HCT116 (cell line): ENCODE data around the gene OR2T29. TPM values are rescaled to one million over a fixed set of nuclear protein-coding genes. Genes with fewer than 3 reads are reported as not detected.
"Not testable (repeated sequence)": the region's sequence is repeated elsewhere in the genome, so short reads cannot be mapped to it uniquely, and the experiment has no call there.

Experiments used
- ATAC-seq: fragments of 200-7000 bp; cut with Tn5 transposase; 2 replicates; pipeline ENCODE4 v1.9.1; 2020; ENCODE audit warnings: mild to moderate bottlenecking, moderate library complexity
- BruUV-seq: library from RNA; stranded (reverse); fragments of 400-500 nt; replicated peaks from 2 replicates; lab custom pipeline; 2021; lab: Mats Ljungman, UMichigan
- CTCF ChIA-PET: fragments of 300-600 bp; sonication (Branson Sonifier 250); formaldehyde crosslinking; loops from one replicate; lab custom pipeline; 2021; ENCODE audit warnings: antibody characterized with exemption; lab: Charles Lee
- POLR2A ChIA-PET: fragments of 300-600, 350-600 bp; sonication (Branson Sonifier 250); formaldehyde crosslinking; loops from one replicate; lab custom pipeline; 2021; ENCODE audit warnings: antibody characterized with exemption; lab: Charles Lee
- RAD21 ChIA-PET, 2 experiments: fragments of 300-600 bp; sonication (Branson Sonifier 250); formaldehyde crosslinking; loops; one replicate each; lab custom pipeline; 2023; ENCODE audit warnings: low total read pairs in 2 of 2; ENCODE audit not compliant: uncharacterized antibody in 2 of 2, unreplicated experiment in 2 of 2, low non-redundant PET in 1 of 2; lab: Charles Lee
- DNase-seq: peaks from one replicate; pipeline ENCODE4 v3.0.0-alpha.2; 2010; ENCODE audit warnings: low read depth, low spot score
- H2AFZ ChIP-seq: fragments of 200-600 bp; shearing (Covaris generic), sonication (generic); 2 replicates; pipeline ENCODE4 v1.6.1; 2017; ENCODE audit warnings: low read depth, mixed run types, mixed read lengths, antibody characterized with exemption, low read length; ENCODE audit not compliant: poor library complexity, severe bottlenecking
- H3K27ac ChIP-seq: 2 replicates; pipeline ENCODE4 v1.5.1; 2012; ENCODE audit warnings: low read depth, low read length
- H3K27me3 ChIP-seq: fragments of 200-600 bp; sonication (generic); 2 replicates; pipeline ENCODE4 v1.6.1; 2016; ENCODE audit warnings: mixed run types, low read length, mixed read lengths; ENCODE audit not compliant: insufficient read depth
- H3K36me3 ChIP-seq, 2 experiments: fragments of 200-500 bp in 1 of 2; fragments of 200-600 bp in 1 of 2; sonication (Bioruptor generic) in 1 of 2; sonication (generic) in 1 of 2; 2 replicates each; pipeline versions ENCODE4 v1.5.1 to v1.6.1; 2014 to 2016; ENCODE audit warnings: low read length in 2 of 2, inconsistent platforms in 1 of 2, mixed read lengths in 1 of 2, mixed run types in 1 of 2; ENCODE audit not compliant: insufficient read depth in 2 of 2, control insufficient read depth in 1 of 2
- H3K4me1 ChIP-seq, 2 experiments: fragments of 200-600 bp in 1 of 2; sonication (generic) in 1 of 2; 2 replicates each; pipeline versions ENCODE4 v1.5.1 to v1.6.1; 2012 to 2017; ENCODE audit warnings: low read length in 2 of 2, inconsistent platforms in 1 of 2, mild to moderate bottlenecking in 1 of 2, mixed read lengths in 1 of 2, mixed run types in 1 of 2, moderate library complexity in 1 of 2; ENCODE audit not compliant: insufficient read depth in 2 of 2, control insufficient read depth in 1 of 2
- H3K4me2 ChIP-seq: fragments of 200-600 bp; sonication (generic); 2 replicates; pipeline ENCODE4 v1.6.1; 2017; ENCODE audit warnings: mixed run types, low read length, mixed read lengths
- H3K4me3 ChIP-seq, 2 experiments: fragments of 200-600 bp in 1 of 2; sonication (generic) in 1 of 2; replicated peaks in 1 of 2; 2 replicates each; pipeline ENCODE4 v1.5.1; 2011 to 2016; ENCODE audit warnings: low read length in 2 of 2, control low read depth in 1 of 2, low read depth in 1 of 2, mild to moderate bottlenecking in 1 of 2, mixed read lengths in 1 of 2, mixed run types in 1 of 2
- H3K79me2 ChIP-seq: fragments of 200-600 bp; sonication (generic); 2 replicates; pipeline ENCODE4 v1.6.1; 2017; ENCODE audit warnings: mild to moderate bottlenecking, mixed run types, low read length, moderate library complexity, mixed read lengths; ENCODE audit not compliant: insufficient read depth
- H3K9ac ChIP-seq: fragments of 200-600 bp; sonication (generic); 2 replicates; pipeline ENCODE4 v1.6.1; 2016; ENCODE audit warnings: low read length, mixed read lengths
- H3K9me2 ChIP-seq: fragments of 200-600 bp; sonication (generic), shearing (Covaris generic); 2 replicates; pipeline ENCODE4 v1.6.1; 2017; ENCODE audit warnings: mixed run types, mild to moderate bottlenecking, moderate library complexity; ENCODE audit not compliant: insufficient read depth
- H3K9me3 ChIP-seq, 2 experiments: fragments of 200-500 bp in 1 of 2; fragments of 200-600 bp in 1 of 2; sonication (Bioruptor generic) in 1 of 2; sonication (generic) in 1 of 2; 2 replicates each; pipeline ENCODE4 v1.6.1; 2014 to 2017; ENCODE audit warnings: low read length in 2 of 2, mixed read lengths in 2 of 2, inconsistent platforms in 1 of 2, low read depth in 1 of 2, mild to moderate bottlenecking in 1 of 2, mixed run types in 1 of 2, moderate library complexity in 1 of 2; ENCODE audit not compliant: control insufficient read depth in 1 of 2, insufficient read depth in 1 of 2
- H4K20me1 ChIP-seq: fragments of 200-600 bp; sonication (generic), shearing (Covaris generic); 2 replicates; pipeline ENCODE4 v1.6.1; 2017; ENCODE audit warnings: mixed run types, mild to moderate bottlenecking, moderate library complexity; ENCODE audit not compliant: insufficient read depth
- intact Hi-C: fragments of 100-400 bp; cut with micrococcal nuclease; formaldehyde crosslinking; loops from 2 replicates; pipeline ENCODE4 v1.10.0; 2022
- total RNA-seq: library from RNA; stranded (reverse); gene quantifications from one replicate; pipeline ENCODE4 v1.2.1, GENCODE V29; 2021; ENCODE audit not compliant: unreplicated experiment

OR2T29 gene
- total RNA-seq, 1 experiment from 2014 or later, result not detected

GRCh38 chr1:248569049-248569448 is 6.5 kb upstream of the OR2T29 start:
- H3K79me2 ChIP-seq, intact Hi-C loops, POLR2A ChIA-PET, ATAC-seq, H2AFZ ChIP-seq, RAD21 ChIA-PET, H3K9me2 ChIP-seq, H3K36me3 ChIP-seq, H3K27me3 ChIP-seq, H3K9ac ChIP-seq, H4K20me1 ChIP-seq, DNase-seq, H3K4me3 ChIP-seq, BruUV-seq, H3K27ac ChIP-seq, H3K4me1 ChIP-seq, H3K4me2 ChIP-seq, CTCF ChIA-PET, H3K9me3 ChIP-seq: not testable (repeated sequence)

- H3K27ac ChIP-seq, H3K27me3 ChIP-seq, H3K36me3 ChIP-seq, H3K4me2 ChIP-seq, H3K79me2 ChIP-seq, POLR2A ChIA-PET, H3K9me3 ChIP-seq, ATAC-seq, intact Hi-C loops, H3K9ac ChIP-seq, H3K4me1 ChIP-seq, H3K9me2 ChIP-seq, H2AFZ ChIP-seq, RAD21 ChIA-PET, DNase-seq, CTCF ChIA-PET, H4K20me1 ChIP-seq, H3K4me3 ChIP-seq, BruUV-seq: not testable (repeated sequence)
These were observed 3.2 kb upstream of the OR2T29 start for GRCh38 chr1:248565530-248566373.

GRCh38 chr1:248551027-248551426 is 11.5 kb downstream of the OR2T29 start:
- RAD21 ChIA-PET, CTCF ChIA-PET, POLR2A ChIA-PET, H3K4me2 ChIP-seq, H3K9me2 ChIP-seq, DNase-seq, H2AFZ ChIP-seq, ATAC-seq, BruUV-seq, H3K4me1 ChIP-seq, intact Hi-C loops, H3K9me3 ChIP-seq, H3K36me3 ChIP-seq, H3K9ac ChIP-seq, H4K20me1 ChIP-seq, H3K27me3 ChIP-seq, H3K79me2 ChIP-seq, H3K4me3 ChIP-seq, H3K27ac ChIP-seq: not testable (repeated sequence)

GRCh38 chr1:248547383-248547782 is 15.2 kb downstream of the OR2T29 start:
- POLR2A ChIA-PET, DNase-seq, BruUV-seq, H3K9me3 ChIP-seq, H3K4me2 ChIP-seq, H3K9me2 ChIP-seq, H3K9ac ChIP-seq, H3K4me3 ChIP-seq, CTCF ChIA-PET, H3K79me2 ChIP-seq, H3K36me3 ChIP-seq, ATAC-seq, H2AFZ ChIP-seq, H3K27me3 ChIP-seq, RAD21 ChIA-PET, intact Hi-C loops, H3K27ac ChIP-seq, H4K20me1 ChIP-seq, H3K4me1 ChIP-seq: not testable (repeated sequence)
